Right lobe of liver (tissue), 4 donors: ENCODE data around the gene PLCD1.

ENCODE experiments used
- CTCF ChIP-seq, 4 donors: fragments of 200-600 bp in 3 of 4; fragments of 450-650 bp in 1 of 4; IDR thresholded peaks; one replicate each; pipeline versions ENCODE4 v1.5.1 to v1.8.0; 2016 to 2022; ENCODE audit warnings: antibody characterized with exemption in 4 of 4, mild to moderate bottlenecking in 2 of 4
- POLR2A ChIP-seq: fragments of 450-650 bp; IDR thresholded peaks from one replicate; pipeline ENCODE4 v1.6.1; 2017; ENCODE audit warnings: antibody characterized with exemption, mild to moderate bottlenecking
- donor health status: DM: no; HTN: no; CAD: no.
- donor health status: DM: no; HTN: no; CAD: no.
- donor health status: DM: no; HTN: yes; CAD: no.

GRCh38 chr3:38002940-38003339 is 26.5 kb downstream of the PLCD1 start:
- TF ChIP-seq CTCF (IDR thresholded peaks at IDR 0.05) (no peak), POLR2A (no peak)
